NCI-H524 (cell line): ENCODE data around the gene KIZ.

Experiments used
- DNase-seq, 2 experiments: peaks; one replicate each; lab custom pipeline; 2025; lab: John Stamatoyannopoulos, UW

The KIZ gene, protein sequence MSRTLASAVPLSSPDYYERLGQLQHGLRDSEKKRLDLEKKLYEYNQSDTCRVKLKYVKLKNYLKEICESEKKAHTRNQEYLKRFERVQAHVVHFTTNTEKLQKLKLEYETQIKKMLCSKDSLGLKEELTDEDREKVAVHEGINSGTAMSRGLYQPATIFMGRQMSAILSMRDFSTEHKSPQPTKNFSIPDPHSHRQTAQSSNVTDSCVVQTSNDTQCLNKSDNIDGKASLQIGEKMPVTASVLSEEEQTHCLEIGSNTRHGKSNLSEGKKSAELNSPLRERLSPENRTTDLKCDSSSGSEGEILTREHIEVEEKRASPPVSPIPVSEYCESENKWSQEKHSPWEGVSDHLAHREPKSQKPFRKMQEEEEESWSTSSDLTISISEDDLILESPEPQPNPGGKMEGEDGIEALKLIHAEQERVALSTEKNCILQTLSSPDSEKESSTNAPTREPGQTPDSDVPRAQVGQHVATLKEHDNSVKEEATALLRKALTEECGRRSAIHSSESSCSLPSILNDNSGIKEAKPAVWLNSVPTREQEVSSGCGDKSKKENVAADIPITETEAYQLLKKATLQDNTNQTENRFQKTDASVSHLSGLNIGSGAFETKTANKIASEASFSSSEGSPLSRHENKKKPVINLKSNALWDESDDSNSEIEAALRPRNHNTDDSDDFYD

DNA sequence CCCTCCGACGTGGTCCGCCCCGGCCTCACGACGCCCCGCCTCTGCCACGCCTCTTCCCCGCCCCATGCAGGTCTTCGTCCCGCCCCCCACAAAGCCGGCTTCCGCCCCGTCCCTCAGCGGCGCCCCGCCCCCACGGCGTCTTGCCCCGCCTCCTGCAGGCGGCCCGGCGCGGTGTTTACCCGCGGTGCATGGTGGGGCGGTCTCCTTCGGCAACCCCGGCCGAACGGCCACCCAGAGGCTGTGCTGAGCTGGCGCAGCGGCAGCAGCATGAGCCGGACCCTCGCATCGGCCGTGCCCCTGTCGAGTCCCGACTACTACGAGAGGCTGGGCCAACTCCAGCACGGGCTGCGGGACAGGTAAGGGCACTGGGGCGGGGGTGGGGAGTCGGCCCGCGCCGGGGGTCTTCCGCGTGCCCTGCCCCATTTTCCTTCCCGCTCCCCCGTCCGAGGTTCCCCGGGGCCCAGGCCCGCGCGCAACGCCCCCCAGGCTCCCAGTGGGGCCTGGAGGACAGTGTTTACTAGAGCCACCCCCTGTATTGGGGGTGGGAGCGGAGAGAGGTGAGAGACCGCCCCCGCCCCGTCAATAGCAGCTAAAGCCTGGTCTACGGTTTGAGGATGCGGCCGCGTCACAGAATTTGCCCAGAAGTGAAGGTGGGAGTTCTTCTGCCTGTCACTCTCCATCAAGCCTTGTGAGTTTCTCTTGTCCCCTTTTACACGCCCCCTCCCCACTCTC lies at the start of gene KIZ:
TSS of gene KIZ (plus strand) at position 234 of the 732 bp plus-strand sequence. CDS start at position 268, 34 bp downstream.
- peak; percentile 88 to 95 for DNase-seq

DNA sequence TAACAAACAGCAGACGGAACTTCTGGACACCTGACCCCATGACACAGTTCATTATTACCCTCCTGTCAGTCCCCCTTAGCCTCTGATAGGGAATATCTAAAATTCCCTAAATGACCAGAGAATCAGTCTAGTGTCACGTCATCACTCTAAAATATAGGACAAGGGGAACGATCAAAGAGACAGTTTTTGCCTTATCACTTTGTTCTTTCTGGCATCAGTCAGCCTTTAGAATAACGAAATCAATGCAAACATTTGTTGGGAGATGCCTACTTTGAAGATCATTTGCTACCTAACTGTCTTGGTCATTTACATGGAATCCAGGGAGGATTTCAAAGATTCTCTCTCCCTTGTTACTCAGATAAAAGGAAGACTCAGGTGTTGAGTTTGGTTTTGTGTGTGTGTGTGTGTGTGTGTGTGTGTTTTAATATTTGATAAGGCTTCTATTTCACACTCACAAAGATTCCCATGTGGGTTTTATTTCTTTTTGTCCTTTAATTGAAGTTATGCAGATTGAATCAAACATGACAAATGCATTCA lies 48.0 kb upstream of the KIZ start:
- DNase-seq, result no peak

DNA sequence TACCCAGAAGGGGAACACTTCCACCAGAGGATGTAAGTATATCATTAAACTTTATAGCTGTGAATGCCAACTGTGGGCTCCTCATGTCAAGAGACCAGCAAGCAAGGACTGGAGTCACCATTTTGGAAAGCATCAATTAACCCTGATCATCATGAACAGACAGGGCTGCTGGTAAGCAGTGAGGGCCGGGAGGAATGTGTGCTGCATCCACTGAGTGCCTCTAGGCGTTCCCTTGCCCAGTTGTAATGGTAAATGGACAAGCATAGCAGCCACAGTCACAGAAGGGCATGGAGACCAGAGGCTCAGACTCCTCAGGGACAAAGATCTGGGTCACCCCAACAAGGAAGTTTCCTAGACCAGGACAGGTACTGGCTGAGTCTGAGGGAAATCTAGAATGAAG lies 43.3 kb upstream of the KIZ start:
- DNase-seq, result no peak

DNA sequence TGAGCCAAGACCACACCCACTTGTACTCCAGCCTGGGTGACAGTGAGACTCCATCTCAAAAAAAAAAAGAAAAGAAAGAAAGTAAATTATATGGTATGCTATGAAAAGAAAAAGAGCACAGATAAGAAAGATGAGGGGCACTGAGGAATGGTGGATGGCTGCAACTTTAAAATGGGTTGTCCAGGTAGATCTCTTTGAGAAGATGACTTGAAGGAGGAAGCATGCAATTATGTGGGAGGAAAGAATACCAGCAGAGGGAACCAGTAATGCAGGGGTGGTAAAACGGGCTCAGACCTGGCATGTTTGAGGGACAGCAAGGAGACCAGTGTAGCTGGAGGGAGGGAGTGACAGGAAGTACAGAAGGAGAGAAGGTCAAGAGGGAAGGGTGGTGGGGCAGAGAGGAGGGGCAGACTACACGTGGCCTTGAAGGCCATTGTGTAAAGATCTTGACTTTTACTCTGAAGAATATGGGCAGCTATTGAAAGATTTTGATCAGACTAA lies 42.0 kb upstream of the KIZ start:
- DNase-seq, result no peak

DNA sequence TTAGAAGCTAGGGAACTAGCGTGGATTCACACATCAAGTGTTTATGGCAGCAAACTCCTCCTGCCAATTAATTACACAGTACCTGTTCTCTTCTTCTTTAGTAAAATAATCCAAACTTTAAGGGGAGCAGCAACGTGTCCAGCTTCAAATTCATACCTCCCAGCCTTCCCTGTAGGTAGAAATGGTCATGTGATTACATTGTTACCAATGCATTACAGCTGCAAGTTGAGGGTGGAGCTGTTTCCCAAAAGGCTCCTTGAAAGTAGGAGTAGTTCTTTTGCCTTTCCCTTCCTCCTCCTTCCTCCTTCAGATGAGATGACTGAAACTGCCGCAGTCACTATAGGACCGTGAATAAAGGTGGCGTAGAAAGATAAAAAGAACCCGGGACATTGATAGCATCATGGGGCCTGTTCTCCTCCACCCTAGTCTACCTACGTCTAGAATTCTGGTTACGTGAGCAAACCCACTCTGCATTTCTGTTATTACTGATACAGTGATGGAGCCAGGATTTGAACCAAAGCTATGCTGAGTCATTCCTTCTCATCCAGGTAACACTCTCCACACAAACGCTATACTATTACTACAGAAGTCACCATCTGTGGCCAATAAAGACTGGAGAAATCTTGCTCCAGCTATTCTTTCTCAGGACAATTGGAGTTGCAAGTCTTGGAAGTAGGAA lies 37.9 kb upstream of the KIZ start:
- DNase-seq, result no peak

DNA sequence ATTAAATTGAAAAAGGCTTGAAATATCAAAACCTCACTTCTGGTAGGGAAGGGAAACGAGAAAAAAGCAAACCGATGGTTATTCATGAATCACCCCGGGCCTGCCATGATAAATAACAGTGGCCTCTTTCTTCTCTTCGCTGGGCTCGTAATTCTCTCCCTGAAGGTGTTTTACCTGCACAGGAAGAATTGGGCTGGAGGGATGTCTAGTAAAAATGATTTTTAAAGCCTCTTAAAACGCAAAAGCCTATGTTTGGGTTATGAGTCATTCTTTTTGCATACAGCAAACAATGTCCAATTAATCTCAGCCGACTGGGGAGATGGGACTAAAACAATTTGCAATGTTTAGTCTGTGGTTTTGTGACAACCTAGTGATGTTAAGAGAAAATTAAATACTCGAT lies 36.5 kb upstream of the KIZ start:
- DNase-seq, result no peak

DNA sequence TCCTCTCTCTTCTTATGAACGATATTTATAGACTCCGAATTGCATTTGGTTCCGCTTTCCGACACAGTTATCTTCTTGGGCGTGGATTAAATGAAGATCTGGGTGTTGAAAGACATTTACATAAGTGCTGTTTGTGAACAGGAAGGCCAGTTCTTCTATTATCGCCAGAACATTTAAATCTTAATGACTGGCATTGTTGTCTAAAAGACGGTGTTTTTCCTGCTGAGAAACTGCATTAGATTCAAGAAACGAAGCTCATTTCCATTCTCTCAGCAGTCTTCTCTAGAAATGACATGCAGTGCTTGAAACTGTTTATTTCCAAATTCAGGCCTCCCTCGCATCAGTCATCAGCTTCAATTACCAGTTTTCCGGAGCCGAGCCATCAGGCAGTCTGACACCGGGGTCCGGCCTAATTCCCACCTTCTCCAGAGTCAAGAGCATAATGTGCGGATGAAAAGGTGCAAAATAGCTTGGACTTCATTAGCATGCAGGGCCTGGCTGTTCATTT lies 35.7 kb upstream of the KIZ start:
- no peak for DNase-seq

DNA sequence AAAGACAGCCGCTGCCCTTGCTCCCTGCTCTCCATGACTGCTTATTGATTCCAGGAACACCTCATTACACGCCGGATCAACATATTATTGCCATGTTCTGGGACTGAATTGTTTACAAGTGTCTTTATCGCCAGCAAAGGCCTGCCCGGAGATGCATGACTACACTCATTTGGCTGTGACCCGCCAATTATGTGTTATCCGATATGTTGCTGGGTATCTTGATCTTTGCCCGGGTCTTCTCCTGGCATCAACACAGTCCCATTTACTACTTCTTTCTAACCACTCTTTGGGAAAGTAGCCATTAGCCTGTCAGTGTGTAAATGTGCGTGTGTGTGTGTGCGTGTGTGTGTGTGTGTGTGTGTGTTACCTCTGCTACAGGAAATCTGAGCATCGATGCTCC lies 35.2 kb upstream of the KIZ start:
- DNase-seq, result no peak

DNA sequence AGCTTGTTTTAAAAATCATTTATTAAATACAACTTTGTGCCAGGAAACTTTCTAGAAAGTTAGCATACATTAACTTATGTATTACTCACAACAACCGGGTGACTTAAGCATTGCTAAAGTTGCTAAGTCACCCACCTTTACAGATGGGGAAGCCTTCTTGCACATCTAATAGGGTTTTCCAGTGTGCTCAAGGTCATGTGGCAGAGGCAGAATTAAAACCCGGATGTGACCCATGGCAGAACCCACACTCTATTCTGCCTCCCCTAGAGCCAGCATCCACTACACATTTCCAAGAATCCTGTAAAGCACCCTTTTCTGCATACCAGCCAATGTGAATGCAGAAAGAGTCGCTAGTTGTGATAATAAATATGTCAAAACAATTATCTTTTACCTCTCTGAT lies 33.1 kb upstream of the KIZ start:
- DNase-seq, result no peak

DNA sequence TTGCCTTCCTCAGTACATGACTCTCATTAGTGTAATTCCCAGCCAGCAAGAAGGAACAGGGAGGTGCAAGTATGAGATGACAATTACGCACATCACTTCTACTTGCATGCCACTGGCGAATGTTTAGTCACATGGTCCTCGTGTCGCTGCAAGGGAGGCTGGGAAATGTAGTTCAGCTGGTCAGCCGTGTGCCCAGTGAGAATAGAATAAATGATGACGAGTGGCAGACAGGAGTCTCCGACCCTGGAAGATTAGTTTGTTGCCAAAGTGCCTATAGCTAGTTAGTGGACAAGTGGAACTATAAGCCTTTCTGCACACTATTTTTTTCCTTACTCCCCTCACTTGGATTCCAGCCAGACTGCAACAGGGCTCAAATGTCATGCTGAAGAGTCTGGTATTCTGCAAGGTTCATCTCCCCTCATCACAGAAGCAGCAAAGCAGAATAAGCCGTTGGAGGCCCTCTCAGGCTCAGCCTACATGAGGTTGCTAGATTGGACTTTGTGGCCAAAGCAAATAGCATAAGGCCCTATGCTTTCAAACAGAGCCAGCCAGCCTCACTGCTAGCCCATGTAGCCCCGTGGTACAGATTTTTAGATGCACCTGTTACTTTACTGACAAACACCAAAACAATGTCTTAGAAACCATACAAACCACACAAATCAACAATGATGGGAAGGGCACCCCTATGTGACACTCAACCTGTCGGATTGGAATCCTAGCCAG lies 29.4 kb upstream of the KIZ start:
- DNase-seq, result peak; percentile 66 to 85

DNA sequence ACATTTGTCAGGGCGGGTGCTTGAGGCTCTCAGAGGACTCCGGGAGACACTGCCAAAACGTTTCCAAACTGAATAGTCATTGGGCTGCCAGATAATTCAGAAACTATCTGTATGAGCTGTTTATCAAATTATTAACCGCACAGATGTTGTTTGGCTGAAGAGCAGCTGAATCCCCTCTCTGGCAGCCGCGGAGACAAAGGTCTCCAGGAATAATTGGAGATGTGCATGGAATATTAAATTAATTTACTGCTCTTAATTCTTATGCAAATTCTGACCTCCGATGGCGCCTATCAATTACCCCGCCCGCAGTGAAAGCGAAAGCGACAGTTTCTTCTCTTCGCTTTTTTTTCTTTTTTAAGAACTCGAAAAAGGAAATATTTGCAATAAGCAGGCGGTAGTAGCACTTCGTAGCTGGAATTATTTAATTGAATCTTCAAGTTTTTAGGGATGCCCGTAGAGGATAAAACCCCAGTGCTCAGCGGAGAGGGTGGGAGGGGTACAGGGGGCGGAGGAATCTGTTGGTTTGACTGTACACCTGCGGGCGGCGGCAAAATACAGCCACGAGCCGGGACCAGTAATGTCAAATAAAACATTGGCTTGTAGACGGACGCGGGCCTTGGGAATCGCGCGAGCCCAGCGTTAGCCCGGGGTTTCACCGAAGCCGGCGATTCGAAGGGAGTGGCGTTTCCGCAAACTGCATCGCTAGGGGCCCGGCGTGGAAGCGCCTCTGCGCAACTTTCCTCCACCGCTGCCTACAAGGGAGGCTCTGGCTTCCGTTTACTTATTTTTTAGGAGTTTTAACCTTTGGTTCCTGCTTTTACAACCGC lies 25.9 kb upstream of the KIZ start:
- DNase-seq, result peak; percentile 57 to 73

DNA sequence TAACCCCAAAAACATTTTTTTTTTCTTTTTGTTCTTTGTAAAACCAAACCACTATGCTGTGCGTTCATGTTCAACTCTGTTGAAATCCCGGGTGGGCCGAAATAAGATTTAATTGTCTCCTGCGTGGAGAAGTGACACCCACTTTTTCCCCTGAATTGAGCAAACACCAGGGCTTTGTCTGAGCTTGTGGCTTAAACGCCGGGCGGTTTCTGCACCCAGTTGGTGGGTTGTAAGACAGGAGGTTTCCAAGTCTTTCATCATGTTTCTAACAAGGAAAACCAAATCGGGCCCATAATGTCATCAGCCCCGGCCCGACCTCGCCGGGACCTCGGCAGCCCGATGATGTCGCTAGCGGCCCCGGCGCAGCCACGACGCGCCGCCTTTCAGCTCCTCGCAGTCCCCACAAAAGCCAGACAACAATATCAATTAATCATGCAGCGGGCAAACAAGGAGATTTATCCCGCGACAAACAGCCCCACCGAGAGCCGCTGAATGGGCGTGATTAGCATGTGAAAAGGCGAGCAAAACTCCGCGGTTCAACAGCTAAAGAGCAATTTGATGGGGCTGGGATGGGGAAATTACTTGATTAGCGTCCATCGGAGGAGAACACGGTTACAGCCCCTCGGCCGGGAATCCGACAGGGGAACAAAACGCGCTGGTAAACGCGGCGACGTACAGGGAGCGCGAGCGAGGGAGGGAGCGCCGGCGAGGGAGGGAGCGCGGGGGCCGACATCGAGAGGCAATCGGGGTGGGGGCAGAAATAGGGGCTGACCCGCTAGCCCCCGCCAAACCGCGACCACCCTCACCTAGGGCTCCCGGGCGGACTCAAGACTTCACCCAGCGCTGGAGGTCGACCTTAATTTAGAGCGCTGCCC lies 25.1 kb upstream of the KIZ start:
- DNase-seq, result peak; percentile 24 to 71

DNA sequence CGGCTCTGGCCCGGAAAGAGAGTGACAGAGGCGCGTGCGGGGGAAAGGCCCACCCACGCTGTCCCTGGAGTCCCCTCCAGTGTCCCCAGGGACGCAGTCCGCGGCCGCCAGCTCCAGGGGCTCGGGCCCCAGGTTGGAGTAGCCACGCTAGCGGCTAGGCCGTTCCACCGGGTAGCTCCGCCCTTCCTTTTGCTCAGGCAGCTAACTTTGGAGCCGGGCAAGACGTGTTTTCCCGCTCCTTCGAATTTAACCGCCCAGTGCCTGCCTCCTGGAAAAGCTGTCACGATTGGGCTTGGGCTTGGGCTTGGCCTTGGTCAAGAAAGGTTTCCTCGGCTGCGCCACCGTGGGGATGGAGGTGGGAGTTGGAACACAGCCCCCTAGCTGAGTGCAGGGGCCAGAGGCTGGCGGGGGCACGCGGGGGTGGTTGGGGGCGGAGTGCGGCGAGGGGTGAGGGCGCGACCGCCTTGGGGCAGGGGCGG lies 24.4 kb upstream of the KIZ start:
- DNase-seq, result peak; percentile 28 to 64

DNA sequence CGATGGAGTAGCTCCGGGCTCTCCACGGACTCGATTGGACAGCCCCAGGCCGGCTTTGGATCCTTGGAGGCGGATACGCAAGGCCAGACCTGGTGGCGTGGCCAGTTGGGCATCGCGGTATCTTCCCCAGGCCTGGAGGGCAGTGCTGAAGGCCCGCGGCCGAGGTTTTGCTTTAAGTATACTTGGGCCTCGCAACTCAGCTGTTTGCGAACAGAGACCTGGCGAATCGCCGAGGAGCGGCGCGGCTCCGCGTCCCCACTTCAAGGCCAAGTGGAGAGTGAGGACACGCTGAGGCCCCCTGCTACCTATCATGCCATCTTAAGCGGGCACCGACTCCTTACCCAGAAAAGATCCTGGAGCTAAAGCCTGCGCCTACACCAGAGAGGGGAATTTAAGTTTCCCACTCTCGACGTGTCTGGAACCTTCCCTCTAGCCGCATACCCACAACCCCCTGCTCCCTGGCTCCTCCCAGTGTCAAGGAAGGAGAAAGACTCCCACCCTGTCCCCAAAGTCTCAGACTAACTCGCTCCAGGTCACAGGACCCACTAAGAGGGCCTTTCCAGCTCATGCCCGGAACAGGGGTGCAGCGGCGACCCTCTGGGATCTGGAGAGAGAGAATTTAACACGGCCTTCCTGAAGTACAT lies 23.8 kb upstream of the KIZ start:
- DNase-seq, result no peak

DNA sequence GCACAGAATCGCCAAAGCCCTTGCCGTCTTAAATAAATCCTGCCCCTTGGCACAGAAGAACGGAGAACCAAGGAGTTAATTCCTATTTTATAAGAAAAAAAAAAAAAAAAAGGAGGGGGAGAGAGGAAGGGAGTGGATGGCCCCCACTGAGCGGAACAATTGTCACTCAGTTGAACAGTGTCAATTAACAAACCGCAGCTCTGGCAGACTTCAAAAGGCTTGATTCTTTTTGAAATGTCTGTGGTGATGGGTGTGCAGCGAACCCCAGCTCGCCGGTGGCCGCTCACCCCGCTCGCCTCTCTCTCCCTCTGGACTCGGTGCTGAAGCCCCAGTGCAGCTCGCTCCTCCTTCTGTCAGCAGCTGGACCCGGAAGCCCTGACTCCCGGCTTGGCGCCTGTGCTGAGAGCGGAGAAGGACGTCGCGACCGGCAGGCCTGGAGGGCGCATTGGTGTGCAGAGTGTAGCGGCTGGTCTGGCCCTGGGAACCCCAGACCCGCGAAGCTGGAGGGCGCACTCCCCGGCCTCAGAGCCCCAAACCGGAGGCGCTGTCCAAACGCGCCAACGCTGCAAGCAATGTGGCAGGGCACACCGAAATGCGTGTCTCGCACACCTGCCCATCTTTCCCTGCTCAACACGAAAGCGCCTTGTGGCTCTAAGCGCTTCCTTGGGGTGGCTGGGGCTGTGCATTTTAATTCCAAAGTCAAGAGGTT lies 23.1 kb upstream of the KIZ start:
- DNase-seq, result no peak

DNA sequence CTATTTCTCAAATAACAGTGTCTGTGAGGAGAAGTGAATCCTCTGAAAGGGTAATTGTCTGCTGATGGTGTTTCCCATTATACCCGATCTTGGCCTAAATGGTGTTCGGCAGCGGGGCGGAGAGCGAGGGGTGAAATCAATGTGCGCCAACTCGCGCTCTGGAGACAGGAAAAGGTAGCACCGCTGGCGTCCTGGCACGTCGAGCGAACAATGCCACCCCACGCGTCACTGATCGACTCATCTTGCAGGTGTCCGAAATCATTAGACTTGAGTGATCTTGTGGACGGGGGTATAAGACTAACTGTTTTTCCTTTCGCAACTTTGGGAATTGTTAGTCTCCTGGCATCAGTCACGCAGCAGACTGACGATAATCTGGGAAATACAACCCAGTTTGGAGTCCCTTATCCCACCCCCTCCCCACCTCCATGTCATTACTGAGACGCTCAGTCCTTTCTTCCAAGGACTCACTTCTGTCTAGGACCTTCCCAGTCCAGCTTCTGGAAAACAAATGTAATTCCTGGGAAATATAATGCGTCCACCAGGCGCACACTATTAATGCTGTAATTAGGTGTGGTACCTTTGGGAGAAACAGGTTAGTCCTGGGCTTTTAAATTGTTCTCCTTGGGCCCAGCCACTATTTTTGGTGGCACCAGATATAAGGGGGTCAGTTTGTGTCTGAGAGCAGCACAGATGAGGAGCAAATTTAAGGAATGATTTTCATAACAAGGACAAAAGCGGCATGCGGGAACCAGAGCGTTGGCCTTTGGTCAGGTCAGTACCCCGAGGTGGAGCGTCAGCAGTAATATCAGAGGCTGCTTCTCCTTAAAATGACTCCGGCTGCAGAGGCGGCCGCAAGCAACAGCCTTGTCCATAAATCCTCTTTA lies 22.1 kb upstream of the KIZ start:
- no peak for DNase-seq

DNA sequence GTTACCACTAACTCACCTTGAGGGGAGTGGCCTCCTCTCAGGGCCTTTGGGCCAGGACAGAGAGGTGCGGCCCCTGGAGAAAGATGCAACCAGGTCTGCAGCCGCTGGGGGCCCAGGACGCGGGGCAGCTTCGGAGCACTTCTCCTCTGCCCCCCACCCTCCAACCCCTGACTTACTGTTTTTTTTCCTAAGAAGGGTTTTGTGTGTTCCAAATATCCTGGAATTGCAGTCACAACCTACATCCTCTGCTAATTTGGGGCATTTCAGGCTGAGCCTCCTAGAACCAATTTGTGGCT lies 21.5 kb upstream of the KIZ start:
- no peak for DNase-seq
